Endothelial cell of umbilical vein (primary cell): ENCODE results near the gene FAM53B. TPM values are rescaled to one million over a fixed set of nuclear protein-coding genes. Genes with fewer than 3 reads are reported as not detected.
A peak's percentile ranks its signal among the peaks of the same experiment; 100 is the strongest.

ENCODE experiments used
- BruUV-seq: library from RNA; stranded (reverse); fragments of 400-500 nt; replicated peaks from 2 replicates; lab custom pipeline; 2021; lab: Mats Ljungman, UMichigan
- CTCF ChIA-PET: fragments of 300-600, 350-600 bp; sonication (Branson Sonifier 250); formaldehyde crosslinking; loops from one replicate; lab custom pipeline; 2021; ENCODE audit warnings: antibody characterized with exemption, inconsistent platforms; lab: Charles Lee
- POLR2A ChIA-PET: fragments of 300-600, 350-600 bp; sonication (Branson Sonifier 250); formaldehyde crosslinking; loops from one replicate; lab custom pipeline; 2021; ENCODE audit warnings: antibody characterized with exemption, inconsistent platforms; lab: Charles Lee
- DNase-seq: peaks from one replicate; pipeline ENCODE4 v3.0.0-alpha.2; 2011; ENCODE audit warnings: low read depth, low spot score
- FAIRE-seq: peaks from 2 replicates; lab custom pipeline; 2011; peaks lifted over from hg19 to GRCh38; lab: Jason Lieb, UNC
- H2AFZ ChIP-seq: 2 replicates; pipeline ENCODE4 v1.6.0; 2012; ENCODE audit warnings: low read depth, low read length, control low read depth, inconsistent platforms
- H3K27ac ChIP-seq: 2 replicates; pipeline ENCODE4 v1.5.1; 2011; ENCODE audit warnings: low read depth, mild to moderate bottlenecking, control low read depth, low read length, moderate library complexity; ENCODE audit not compliant: insufficient read depth
- H3K27me3 ChIP-seq, 2 experiments: 2 replicates each; pipeline versions ENCODE4 v1.6.0 to v1.6.1; 2011; ENCODE audit warnings: low read length in 2 of 2, mixed read lengths in 1 of 2; ENCODE audit not compliant: control insufficient read depth in 2 of 2, insufficient read depth in 2 of 2
- H3K36me3 ChIP-seq, 2 experiments: 2 replicates in 1 of 2; 3 replicates in 1 of 2; pipeline ENCODE4 v1.5.1; 2011; ENCODE audit warnings: low read length in 2 of 2, mild to moderate bottlenecking in 1 of 2, moderate library complexity in 1 of 2; ENCODE audit not compliant: control insufficient read depth in 2 of 2, insufficient read depth in 2 of 2; ENCODE audit errors: extremely low read depth in 1 of 2
- H3K4me1 ChIP-seq: 3 replicates; pipeline ENCODE4 v1.5.1; 2011; ENCODE audit warnings: mild to moderate bottlenecking, low read length; ENCODE audit not compliant: control insufficient read depth, insufficient read depth; ENCODE audit errors: extremely low read depth
- H3K4me2 ChIP-seq: 2 replicates; pipeline ENCODE4 v1.6.1; 2011; ENCODE audit warnings: low read length, control low read depth, mixed read lengths; ENCODE audit not compliant: insufficient read depth
- H3K4me3 ChIP-seq, 3 experiments: fragments of 200-600 bp in 1 of 3; sonication (generic), shearing (Covaris generic) in 1 of 3; replicated peaks in 1 of 3; 2 replicates each; pipeline ENCODE4 v1.5.1; 2011 to 2016; ENCODE audit warnings: control low read depth in 3 of 3, low read length in 3 of 3, mild to moderate bottlenecking in 2 of 3, inconsistent platforms in 1 of 3, low read depth in 1 of 3, moderate library complexity in 1 of 3; ENCODE audit not compliant: insufficient read depth in 1 of 3
- H3K79me2 ChIP-seq: 2 replicates; pipeline ENCODE4 v1.6.0; 2012; ENCODE audit warnings: low read length, inconsistent platforms; ENCODE audit not compliant: control insufficient read depth, insufficient read depth
- H3K9ac ChIP-seq: replicated peaks from 2 replicates; pipeline ENCODE3; 2011; ENCODE audit warnings: low read length, control low read depth; ENCODE audit not compliant: insufficient read depth; ENCODE audit errors: extremely low read depth
- H3K9me1 ChIP-seq: replicated peaks from 3 replicates; pipeline ENCODE4 v1.6.0; 2011; ENCODE audit warnings: mild to moderate bottlenecking, low read length; ENCODE audit not compliant: control insufficient read depth, insufficient read depth; ENCODE audit errors: extremely low read depth
- H3K9me3 ChIP-seq: replicated peaks from 2 replicates; pipeline ENCODE4 v1.5.1; 2012; ENCODE audit warnings: low read length, inconsistent platforms; ENCODE audit not compliant: control insufficient read depth, insufficient read depth
- H4K20me1 ChIP-seq: replicated peaks from 2 replicates; pipeline ENCODE3; 2011; ENCODE audit warnings: mild to moderate bottlenecking, low read length; ENCODE audit not compliant: control insufficient read depth, insufficient read depth; ENCODE audit errors: extremely low read depth
- CTCF ChIP-seq, 2 donors: IDR thresholded peaks; 1 replicate in 1 of 2; 2 replicates in 1 of 2; pipeline ENCODE4 v1.5.1; 2011; ENCODE audit warnings: low read length in 2 of 2, mild to moderate bottlenecking in 2 of 2, moderate library complexity in 2 of 2, control low read depth in 1 of 2, inconsistent platforms in 1 of 2, low read depth in 1 of 2; ENCODE audit not compliant: insufficient read depth in 1 of 2; ENCODE audit errors: extremely low read depth in 1 of 2
- EZH2 ChIP-seq: IDR thresholded peaks from 2 replicates; pipeline ENCODE4 v1.6.1; 2012; ENCODE audit warnings: borderline replicate concordance, low read depth, mild to moderate bottlenecking, moderate library complexity, low read length, inconsistent platforms; ENCODE audit not compliant: severe bottlenecking
- FOS ChIP-seq: IDR thresholded peaks from 2 replicates; pipeline ENCODE4 v1.6.1; 2011; ENCODE audit warnings: mild to moderate bottlenecking, low read length, moderate library complexity, borderline replicate concordance; ENCODE audit not compliant: insufficient read depth
- GATA2 ChIP-seq: IDR thresholded peaks from 2 replicates; pipeline ENCODE4 v1.7.0; 2011; ENCODE audit warnings: low read depth, mild to moderate bottlenecking, moderate library complexity, mixed read lengths, low read length; ENCODE audit not compliant: insufficient read length, insufficient read depth
- JUN ChIP-seq: IDR thresholded peaks from 2 replicates; pipeline ENCODE4 v1.6.1; 2011; ENCODE audit warnings: borderline replicate concordance, low read depth; ENCODE audit not compliant: insufficient read length, insufficient read depth
- MAX ChIP-seq: IDR thresholded peaks from 2 replicates; pipeline ENCODE4 v1.6.1; 2011; ENCODE audit not compliant: insufficient read depth, insufficient read length
- MYC ChIP-seq: IDR thresholded peaks from one replicate; pipeline ENCODE4 v1.6.1; 2011; ENCODE audit warnings: mild to moderate bottlenecking, low read depth, low read length
- POLR2A ChIP-seq: IDR thresholded peaks from 2 replicates; pipeline ENCODE4 v1.6.1; 2012; ENCODE audit warnings: low read depth, mild to moderate bottlenecking, control low read depth, low read length
- POLR2AphosphoS5 ChIP-seq: IDR thresholded peaks from 2 replicates; pipeline ENCODE4 v1.6.1; 2012; ENCODE audit warnings: low read depth, mild to moderate bottlenecking, control low read depth, low read length, moderate library complexity; ENCODE audit not compliant: insufficient read depth
- dilution Hi-C: fragments of 300-500 bp; cut with MboI; formaldehyde crosslinking; loops from one replicate; pipeline ENCODE4 v1.15.0; 2019; ENCODE audit warnings: low sequenced_read_pairs; ENCODE audit not compliant: extremely low pct_ligation_motif_present
- intact Hi-C: fragments of 100-400 bp; cut with micrococcal nuclease; formaldehyde crosslinking; loops from one replicate; pipeline ENCODE4 v1.10.0; 2022
- polyA plus RNA-seq, 4 experiments: library from polyadenylated mRNA; depleted of rRNA in 3 of 4; stranded (reverse) in 3 of 4; unstranded in 1 of 4; fragments of >200 nt; gene quantifications; 2 replicates each; pipeline versions ENCODE4 v1.2.1 to v1.2.3, GENCODE V29; 2011 to 2012; ENCODE audit warnings: missing spikeins in 1 of 4
- total RNA-seq: library from RNA; stranded (reverse); gene quantifications from 2 replicates; pipeline ENCODE4 v1.2.3, GENCODE V29; 2021

FAM53B gene
- total and polyA plus RNA-seq, 2 donors (not counting 3 experiments of a cell fraction or from before 2014, with no cell fraction given) = 8.5 to 21.1 TPM

GRCh38 chr10:124645467-124646095, 98.6 kb downstream of the FAM53B start:
- intact Hi-C loops (loop anchor here (1.0 to 10.0 kb wide), 5 partner anchors 33 to 229 kb away; partner anchors contain the start of gene ABRAXAS2), dilution Hi-C loops (no loop called here)
- Histone ChIP-seq H3K4me3 (no peak overlapping the region), H3K27me3 (no peaks in the 10 kb centered on the region), H3K36me3 (no peaks in the 10 kb centered on the region), H3K4me2 (no peak overlapping the region), H2AFZ (no peak overlapping the region), H3K9me3 (no peaks in the 10 kb centered on the region), H3K79me2 (peaks cover 5% of the 10 kb centered on the region), H3K4me1 (peaks cover 35% of the 10 kb centered on the region), H3K9me1 (no peaks in the 10 kb centered on the region), H3K9ac (no peak overlapping the region), H4K20me1 (no peaks in the 10 kb centered on the region), H3K27ac (peak overlapping the region; percentile 26)
- DNase-seq (no peak), FAIRE-seq (no peak)
- POLR2A ChIA-PET = no interaction called here
- CTCF ChIA-PET = interaction anchor here (0.7 to 4.4 kb wide), 5 partner anchors 35 to 96 kb away, joined by 3 to 50 read pairs (median 7); no protein-coding TSS in a partner anchor
- BruUV-seq = no TSS peak
- no peak for TF ChIP-seq GATA2
- no peak for TF ChIP-seq EZH2
- TF ChIP-seq CTCF (IDR thresholded peaks at IDR 0.05; ENCODE audit: extremely low read depth in 1 of 2, insufficient read depth in 1 of 2, low read depth in 1 of 2, low read length in 2 of 2) = no peak
- TF ChIP-seq JUN = no peak
- TF ChIP-seq MAX = no peak
- no peak for TF ChIP-seq MYC
- TF ChIP-seq POLR2AphosphoS5 = no peak
- TF ChIP-seq FOS = no peak
- TF ChIP-seq POLR2A = no peak
